GM23338 (cell line): ENCODE data around the gene CTBP2. TPM values are rescaled to one million over a fixed set of nuclear protein-coding genes. Genes with fewer than 3 reads are reported as not detected.
A peak's percentile ranks its signal among the peaks of the same experiment; 100 is the strongest.

Experiments
- ATAC-seq: fragments of 200-7000 bp; cut with Tn5 transposase; 3 replicates; pipeline ENCODE4 v1.9.1; 2020
- DNase-seq: peaks from one replicate; pipeline ENCODE4 v3.0.0-alpha.2; 2015; ENCODE audit warnings: low spot score
- H2AFZ ChIP-seq: fragments of 200-600 bp; sonication (generic); 2 replicates; pipeline ENCODE4 v1.8.0; 2016; ENCODE audit warnings: antibody characterized with exemption, mild to moderate bottlenecking, moderate library complexity
- H3F3A ChIP-seq: fragments of 200-600 bp; sonication (generic); replicated peaks from 2 replicates; pipeline ENCODE4 v1.8.0; 2017; ENCODE audit warnings: antibody characterized with exemption, mixed run types, low read depth
- H3K27ac ChIP-seq: fragments of 200-600 bp; sonication (generic); 2 replicates; pipeline ENCODE4 v1.6.1; 2016; ENCODE audit warnings: low read depth
- H3K27me3 ChIP-seq: fragments of 200-600 bp; sonication (generic); 2 replicates; pipeline ENCODE4 v1.8.0; 2016; ENCODE audit warnings: mild to moderate bottlenecking, mixed run types, moderate library complexity; ENCODE audit not compliant: insufficient read depth
- H3K36me3 ChIP-seq: fragments of 200-600 bp; sonication (generic); 2 replicates; pipeline ENCODE4 v1.8.0; 2016; ENCODE audit warnings: mild to moderate bottlenecking; ENCODE audit not compliant: insufficient read depth
- H3K4me1 ChIP-seq: fragments of 200-600 bp; sonication (generic); 2 replicates; pipeline ENCODE4 v1.8.0; 2016; ENCODE audit warnings: mild to moderate bottlenecking, moderate library complexity; ENCODE audit not compliant: insufficient read depth
- H3K4me2 ChIP-seq: fragments of 200-600 bp; sonication (generic); 2 replicates; pipeline ENCODE4 v1.7.1; 2017; ENCODE audit warnings: mixed run types
- H3K4me3 ChIP-seq: fragments of 200-600 bp; sonication (generic); 2 replicates; pipeline ENCODE4 v1.6.1; 2016; ENCODE audit warnings: mixed run types
- H3K79me2 ChIP-seq: fragments of 200-600 bp; sonication (generic); replicated peaks from 2 replicates; pipeline ENCODE4 v1.8.0; 2017; ENCODE audit warnings: mild to moderate bottlenecking; ENCODE audit not compliant: insufficient read depth
- H3K9me2 ChIP-seq: fragments of 200-600 bp; sonication (generic); 2 replicates; pipeline ENCODE4 v1.8.0; 2017; ENCODE audit not compliant: insufficient read depth
- H4K20me1 ChIP-seq: fragments of 200-600 bp; sonication (generic); replicated peaks from 2 replicates; pipeline ENCODE4 v1.8.0; 2017; ENCODE audit warnings: mild to moderate bottlenecking; ENCODE audit not compliant: insufficient read depth
- H3K27ac Mint-ChIP-seq: 2 replicates; pipeline ENCODE4 v1.8.0; 2020; ENCODE audit warnings: inconsistent platforms, mild to moderate bottlenecking, moderate library complexity, mixed read lengths
- H3K27me3 Mint-ChIP-seq: 3 replicates; pipeline ENCODE4 v1.8.0; 2022; ENCODE audit warnings: low read depth, mild to moderate bottlenecking, moderate library complexity, mixed read lengths, inconsistent platforms; ENCODE audit not compliant: insufficient read depth, poor library complexity
- H3K36me3 Mint-ChIP-seq: 3 replicates; pipeline ENCODE4 v1.8.0; 2021; ENCODE audit warnings: low read depth, mild to moderate bottlenecking, inconsistent platforms, moderate library complexity, mixed read lengths
- H3K4me1 Mint-ChIP-seq: 3 replicates; pipeline ENCODE4 v1.8.0; 2020; ENCODE audit warnings: mild to moderate bottlenecking, inconsistent platforms, mixed read lengths
- H3K4me3 Mint-ChIP-seq: 3 replicates; pipeline ENCODE4 v1.8.0; 2021; ENCODE audit warnings: moderate library complexity, mild to moderate bottlenecking, inconsistent platforms, mixed read lengths
- H3K9me3 Mint-ChIP-seq: 3 replicates; pipeline ENCODE4 v1.8.0; 2020; ENCODE audit warnings: moderate library complexity, mild to moderate bottlenecking, inconsistent platforms, mixed read lengths
- CREB1 ChIP-seq: fragments of 250-450 bp; sonication (Bioruptor Pico); IDR thresholded peaks from 2 replicates; pipeline ENCODE4 v1.5.0; 2020; ENCODE audit warnings: low read depth, mild to moderate bottlenecking, moderate library complexity
- JUNB ChIP-seq: IDR thresholded peaks from one replicate; pipeline ENCODE4 v1.6.1; 2016; ENCODE audit warnings: antibody characterized with exemption; ENCODE audit not compliant: unreplicated experiment
- NANOG ChIP-seq: IDR thresholded peaks from 2 replicates; pipeline ENCODE4 v1.6.1; 2016; ENCODE audit warnings: antibody characterized with exemption, borderline replicate concordance
- POLR2AphosphoS5 ChIP-seq: IDR thresholded peaks from 2 replicates; pipeline ENCODE4 v1.6.1; 2016; ENCODE audit warnings: antibody characterized with exemption, low read depth
- STAT1 ChIP-seq: IDR thresholded peaks from one replicate; pipeline ENCODE4 v1.6.1; 2016; ENCODE audit warnings: antibody characterized with exemption; ENCODE audit not compliant: unreplicated experiment
- ZNF114 ChIP-seq: fragments of 250-450 bp; sonication (Bioruptor Pico); IDR thresholded peaks from 2 replicates; pipeline ENCODE4 v1.5.0; 2020; ENCODE audit warnings: mild to moderate bottlenecking, moderate library complexity
- ZNF462 ChIP-seq: fragments of 250-450 bp; sonication (Bioruptor Pico); IDR thresholded peaks from 2 replicates; pipeline ENCODE4 v1.5.0; 2020; ENCODE audit warnings: mild to moderate bottlenecking, moderate library complexity
- polyA plus RNA-seq: library from polyadenylated mRNA; unstranded; fragments of >200 nt; fragmentation: Nextera tagmentation; extraction: Ambion mirVana; gene quantifications from 2 replicates; pipeline ENCODE4 v1.2.1, GENCODE V29; 2016
- total RNA-seq: library from RNA; depleted of rRNA; stranded (reverse); fragments of >200 nt; shearing (Covaris generic); gene quantifications from 2 replicates; pipeline ENCODE4 v1.2.3, GENCODE V29; 2014
- TF ChIP-seq, protein P1 (sequence below), 2 experiments: fragments of 200-600 bp in 1 of 2; sonication (generic) in 1 of 2; conservative IDR thresholded peaks; 2 replicates each; pipeline versions ENCODE4 v1.5.1 to v1.6.1; 2016 to 2017; ENCODE audit warnings: antibody characterized with exemption in 2 of 2, low read depth in 2 of 2, mild to moderate bottlenecking in 2 of 2, moderate library complexity in 1 of 2
- TF ChIP-seq, protein P2 (sequence below): IDR thresholded peaks from one replicate; pipeline ENCODE4 v1.6.1; 2018; ENCODE audit warnings: antibody characterized with exemption; ENCODE audit not compliant: unreplicated experiment

CTBP2 gene
- total and polyA plus RNA-seq, 2 experiments from 2014 or later, result 133 to 265 TPM

DNA sequence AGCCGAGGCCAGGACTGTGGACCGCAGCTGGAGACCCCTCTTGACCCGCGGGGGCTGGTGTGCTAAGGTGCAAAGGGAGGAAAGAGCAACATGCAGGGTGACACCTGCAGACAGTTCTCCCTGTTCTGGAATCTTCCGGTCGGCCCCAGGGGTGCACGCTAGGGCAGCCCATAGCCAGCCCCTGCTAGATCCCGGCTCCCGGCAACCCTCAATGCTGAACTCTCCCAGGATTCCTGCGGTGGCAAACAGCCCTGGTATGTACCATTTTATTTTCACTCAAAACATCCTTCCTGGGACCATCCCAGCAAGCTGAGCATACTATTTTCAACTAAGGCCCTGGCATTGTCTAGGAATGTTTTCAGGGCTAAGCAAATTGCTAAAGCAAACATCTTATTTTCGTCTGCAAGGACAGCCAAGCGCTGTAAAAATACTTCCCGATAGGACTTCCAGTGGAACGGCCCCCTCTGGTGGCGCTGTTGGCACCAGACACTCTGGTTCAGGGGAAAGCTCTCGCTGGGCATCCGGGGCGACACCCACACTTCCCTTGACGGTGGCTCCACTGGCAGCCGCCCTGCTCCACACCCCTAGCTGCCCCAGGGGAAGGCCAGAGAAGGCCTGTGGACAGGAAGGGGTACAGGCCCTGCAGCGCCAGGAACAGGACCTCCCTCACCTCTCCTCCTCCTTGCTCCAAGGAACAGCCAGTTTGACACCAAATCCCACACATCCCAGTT, 99.4 kb downstream of the CTBP2 start:
- Histone ChIP-seq H3K79me2 (peaks cover 100% of the 10 kb centered on the region), H3K27ac (peak overlapping the region; percentile 67; the same call in 1 of the 2 replicates), H2AFZ (no peak overlapping the region), H3K27me3 (no peaks in the 10 kb centered on the region), H3K36me3 (no peaks in the 10 kb centered on the region), H3K4me3 (no peak overlapping the region), H3K4me2 (peak overlapping the region; percentile 25; the same call in 1 of the 2 replicates), H3F3A (0 out of 2 replicates have a peak, but pooled peaks cover 3% of the 10 kb centered on the region), H4K20me1 (peaks cover 97% of the 10 kb centered on the region), H3K4me1 (peaks cover 77% of the 10 kb centered on the region), H3K9me2 (no peaks in the 10 kb centered on the region)
- H3K4me1 Mint-ChIP-seq, result peaks cover 93% of the 10 kb centered on the region
- DNase-seq (peak; percentile 87), ATAC-seq (peak; percentile 72)
- H3K9me3 Mint-ChIP-seq, result no peaks in the 10 kb centered on the region
- H3K36me3 Mint-ChIP-seq, result peaks cover 78% of the 10 kb centered on the region
- no peak overlapping the region for H3K4me3 Mint-ChIP-seq
- H3K27ac Mint-ChIP-seq, result peak overlapping the region; percentile 73; the same call in 1 of the 2 replicates
- peaks cover 33% of the 10 kb centered on the region for H3K27me3 Mint-ChIP-seq
- TF ChIP-seq, protein P1, sequence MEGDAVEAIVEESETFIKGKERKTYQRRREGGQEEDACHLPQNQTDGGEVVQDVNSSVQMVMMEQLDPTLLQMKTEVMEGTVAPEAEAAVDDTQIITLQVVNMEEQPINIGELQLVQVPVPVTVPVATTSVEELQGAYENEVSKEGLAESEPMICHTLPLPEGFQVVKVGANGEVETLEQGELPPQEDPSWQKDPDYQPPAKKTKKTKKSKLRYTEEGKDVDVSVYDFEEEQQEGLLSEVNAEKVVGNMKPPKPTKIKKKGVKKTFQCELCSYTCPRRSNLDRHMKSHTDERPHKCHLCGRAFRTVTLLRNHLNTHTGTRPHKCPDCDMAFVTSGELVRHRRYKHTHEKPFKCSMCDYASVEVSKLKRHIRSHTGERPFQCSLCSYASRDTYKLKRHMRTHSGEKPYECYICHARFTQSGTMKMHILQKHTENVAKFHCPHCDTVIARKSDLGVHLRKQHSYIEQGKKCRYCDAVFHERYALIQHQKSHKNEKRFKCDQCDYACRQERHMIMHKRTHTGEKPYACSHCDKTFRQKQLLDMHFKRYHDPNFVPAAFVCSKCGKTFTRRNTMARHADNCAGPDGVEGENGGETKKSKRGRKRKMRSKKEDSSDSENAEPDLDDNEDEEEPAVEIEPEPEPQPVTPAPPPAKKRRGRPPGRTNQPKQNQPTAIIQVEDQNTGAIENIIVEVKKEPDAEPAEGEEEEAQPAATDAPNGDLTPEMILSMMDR (conservative IDR thresholded peaks at IDR 0.05; ENCODE audit: low read depth in 2 of 2), result peak; percentile 71 to 77
- no peak for TF ChIP-seq JUNB
- TF ChIP-seq, protein P2, sequence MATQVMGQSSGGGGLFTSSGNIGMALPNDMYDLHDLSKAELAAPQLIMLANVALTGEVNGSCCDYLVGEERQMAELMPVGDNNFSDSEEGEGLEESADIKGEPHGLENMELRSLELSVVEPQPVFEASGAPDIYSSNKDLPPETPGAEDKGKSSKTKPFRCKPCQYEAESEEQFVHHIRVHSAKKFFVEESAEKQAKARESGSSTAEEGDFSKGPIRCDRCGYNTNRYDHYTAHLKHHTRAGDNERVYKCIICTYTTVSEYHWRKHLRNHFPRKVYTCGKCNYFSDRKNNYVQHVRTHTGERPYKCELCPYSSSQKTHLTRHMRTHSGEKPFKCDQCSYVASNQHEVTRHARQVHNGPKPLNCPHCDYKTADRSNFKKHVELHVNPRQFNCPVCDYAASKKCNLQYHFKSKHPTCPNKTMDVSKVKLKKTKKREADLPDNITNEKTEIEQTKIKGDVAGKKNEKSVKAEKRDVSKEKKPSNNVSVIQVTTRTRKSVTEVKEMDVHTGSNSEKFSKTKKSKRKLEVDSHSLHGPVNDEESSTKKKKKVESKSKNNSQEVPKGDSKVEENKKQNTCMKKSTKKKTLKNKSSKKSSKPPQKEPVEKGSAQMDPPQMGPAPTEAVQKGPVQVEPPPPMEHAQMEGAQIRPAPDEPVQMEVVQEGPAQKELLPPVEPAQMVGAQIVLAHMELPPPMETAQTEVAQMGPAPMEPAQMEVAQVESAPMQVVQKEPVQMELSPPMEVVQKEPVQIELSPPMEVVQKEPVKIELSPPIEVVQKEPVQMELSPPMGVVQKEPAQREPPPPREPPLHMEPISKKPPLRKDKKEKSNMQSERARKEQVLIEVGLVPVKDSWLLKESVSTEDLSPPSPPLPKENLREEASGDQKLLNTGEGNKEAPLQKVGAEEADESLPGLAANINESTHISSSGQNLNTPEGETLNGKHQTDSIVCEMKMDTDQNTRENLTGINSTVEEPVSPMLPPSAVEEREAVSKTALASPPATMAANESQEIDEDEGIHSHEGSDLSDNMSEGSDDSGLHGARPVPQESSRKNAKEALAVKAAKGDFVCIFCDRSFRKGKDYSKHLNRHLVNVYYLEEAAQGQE, result no peak

- H3K79me2 ChIP-seq, result peaks cover 100% of the 10 kb centered on the region
- ATAC-seq (no peak), DNase-seq (no peak)
- H3K4me2 ChIP-seq, result no peak overlapping the region
- H3K9me2 ChIP-seq, result no peaks in the 10 kb centered on the region
- H3K36me3 ChIP-seq, result no peaks in the 10 kb centered on the region
- H4K20me1 ChIP-seq, result peaks cover 97% of the 10 kb centered on the region
- H3K4me3 Mint-ChIP-seq, result no peak overlapping the region
- peaks cover 79% of the 10 kb centered on the region for H3K4me1 ChIP-seq
- peaks cover 93% of the 10 kb centered on the region for H3K4me1 Mint-ChIP-seq
- H3K27me3 Mint-ChIP-seq, result peaks cover 31% of the 10 kb centered on the region
- H3K36me3 Mint-ChIP-seq, result peaks cover 82% of the 10 kb centered on the region
- H3F3A ChIP-seq, result 0 out of 2 replicates have a peak, but pooled peaks cover 3% of the 10 kb centered on the region
- H3K4me3 ChIP-seq, result no peak overlapping the region
- no peaks in the 10 kb centered on the region for H3K9me3 Mint-ChIP-seq
- H3K27ac ChIP-seq, result peak overlapping the region; percentile 9; the same call in 1 of the 2 replicates
- H3K27me3 ChIP-seq, result no peaks in the 10 kb centered on the region
- no peak overlapping the region for H2AFZ ChIP-seq
- peak overlapping the region; percentile 79 for H3K27ac Mint-ChIP-seq
- TF ChIP-seq STAT1, result no peak
- TF ChIP-seq ZNF114 (CRISPR knock-in tag), result no peak
- TF ChIP-seq POLR2AphosphoS5, result no peak
- no peak for TF ChIP-seq CREB1 (CRISPR knock-in tag)
- TF ChIP-seq NANOG, result no peak
- no peak for TF ChIP-seq ZNF462
Observed at GRCh38 chr10:125060482-125060825, 99.9 kb downstream of the CTBP2 start.
